IPS-15b (cell line): ENCODE measurements around the gene COL10A1.

Experiments
- H3K27me3 ChIP-seq: one replicate; pipeline ENCODE4 v1.6.1; 2013; ENCODE audit warnings: low read length; ENCODE audit not compliant: control insufficient read depth, insufficient read depth
- H3K36me3 ChIP-seq: one replicate; pipeline ENCODE4 v1.6.1; 2013; ENCODE audit warnings: low read length; ENCODE audit not compliant: control insufficient read depth, insufficient read depth
- H3K4me1 ChIP-seq: one replicate; pipeline ENCODE4 v1.6.1; 2013; ENCODE audit warnings: mild to moderate bottlenecking, low read length; ENCODE audit not compliant: control insufficient read depth, insufficient read depth
- H3K4me3 ChIP-seq: one replicate; pipeline ENCODE4 v1.5.1; 2013; ENCODE audit warnings: low read depth, low read length
- H3K9ac ChIP-seq: one replicate; pipeline ENCODE4 v1.6.1; 2013; ENCODE audit warnings: low read depth, mild to moderate bottlenecking, low read length
- H3K9me3 ChIP-seq: one replicate; pipeline ENCODE4 v1.6.1; 2013; ENCODE audit warnings: mild to moderate bottlenecking, low read length; ENCODE audit not compliant: control insufficient read depth, insufficient read depth

Gene COL10A1

DNA sequence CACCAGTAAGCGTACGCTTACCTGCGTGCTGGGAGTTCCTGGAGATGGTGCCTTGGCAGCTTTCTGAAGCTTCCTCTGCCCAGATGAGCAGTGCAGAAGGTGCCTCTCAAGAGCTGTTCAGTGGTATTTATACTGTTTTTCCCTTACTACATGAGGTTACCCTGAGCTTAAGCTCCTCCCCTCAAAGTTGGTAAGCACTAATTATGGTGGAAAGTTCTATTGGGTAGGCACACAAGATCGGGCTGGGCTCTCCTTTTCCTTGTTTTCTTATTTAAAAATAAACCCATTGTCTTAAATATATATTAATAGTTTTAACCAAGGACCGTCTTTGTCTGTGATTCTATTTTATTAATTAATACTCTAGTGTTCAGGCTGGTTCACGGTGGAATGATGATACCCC lies at the start of gene COL10A1:
COL10A1 (minus strand) TSS at position 101 of the 400 bp plus-strand sequence. CDS start 640 bp downstream, outside the sequence.
- Histone ChIP-seq H3K9ac (no peak within 1 kb of the TSS), H3K4me3 (no peak within 1 kb of the TSS), H3K9me3 (no peaks in the 10 kb centered on the region), H3K4me1 (no peaks in the 10 kb centered on the region), H3K27me3 (no peaks in the 10 kb centered on the region), H3K36me3 (no peaks in the 10 kb centered on the region)

DNA sequence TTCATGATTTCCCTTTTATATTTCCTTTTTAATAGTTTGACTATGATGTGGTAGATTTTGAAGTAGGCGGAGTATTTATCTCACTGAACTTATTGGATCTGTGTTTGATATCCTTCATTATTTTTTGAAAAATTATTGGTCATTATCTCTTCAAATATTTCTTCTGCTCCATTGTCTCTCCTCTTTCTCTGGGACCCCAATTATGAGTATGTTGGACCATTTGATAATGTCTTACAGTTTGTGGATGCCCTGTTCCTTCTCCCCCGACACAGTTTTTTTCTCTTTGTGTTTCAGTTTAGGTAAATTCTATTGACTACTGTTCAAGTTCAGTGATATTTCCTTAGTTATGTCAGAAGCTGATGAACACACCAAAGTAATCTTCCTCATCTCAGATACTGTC lies 49.4 kb upstream of the COL10A1 start:
- H3K4me1 ChIP-seq: peaks cover 3% of the 10 kb centered on the region
- no peak overlapping the region for H3K9ac ChIP-seq
- no peaks in the 10 kb centered on the region for H3K27me3 ChIP-seq
- no peaks in the 10 kb centered on the region for H3K9me3 ChIP-seq
- no peaks in the 10 kb centered on the region for H3K36me3 ChIP-seq
- no peak overlapping the region for H3K4me3 ChIP-seq

DNA sequence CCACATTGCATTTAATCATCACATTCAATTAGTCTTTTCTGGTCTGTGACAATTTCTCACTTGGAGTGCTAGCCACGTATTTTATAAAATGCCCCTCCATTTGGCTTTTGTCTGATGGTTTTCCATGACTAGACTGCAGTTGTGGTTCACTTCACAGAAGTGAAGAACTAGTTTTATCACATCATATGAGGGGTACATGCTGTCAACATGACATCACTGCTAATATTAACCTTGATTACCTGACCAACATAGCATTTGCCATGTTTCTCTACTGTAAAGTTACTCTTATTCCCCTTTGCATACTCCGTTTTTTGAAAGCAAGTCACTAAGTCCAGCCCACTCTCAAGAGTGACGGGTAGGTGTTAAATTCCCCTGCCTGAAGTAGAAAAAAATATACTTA lies 48.0 kb upstream of the COL10A1 start:
- H3K4me1 ChIP-seq: peaks cover 3% of the 10 kb centered on the region
- no peaks in the 10 kb centered on the region for H3K36me3 ChIP-seq
- no peak overlapping the region for H3K9ac ChIP-seq
- no peaks in the 10 kb centered on the region for H3K27me3 ChIP-seq
- H3K9me3 ChIP-seq: no peaks in the 10 kb centered on the region
- H3K4me3 ChIP-seq: no peak overlapping the region

DNA sequence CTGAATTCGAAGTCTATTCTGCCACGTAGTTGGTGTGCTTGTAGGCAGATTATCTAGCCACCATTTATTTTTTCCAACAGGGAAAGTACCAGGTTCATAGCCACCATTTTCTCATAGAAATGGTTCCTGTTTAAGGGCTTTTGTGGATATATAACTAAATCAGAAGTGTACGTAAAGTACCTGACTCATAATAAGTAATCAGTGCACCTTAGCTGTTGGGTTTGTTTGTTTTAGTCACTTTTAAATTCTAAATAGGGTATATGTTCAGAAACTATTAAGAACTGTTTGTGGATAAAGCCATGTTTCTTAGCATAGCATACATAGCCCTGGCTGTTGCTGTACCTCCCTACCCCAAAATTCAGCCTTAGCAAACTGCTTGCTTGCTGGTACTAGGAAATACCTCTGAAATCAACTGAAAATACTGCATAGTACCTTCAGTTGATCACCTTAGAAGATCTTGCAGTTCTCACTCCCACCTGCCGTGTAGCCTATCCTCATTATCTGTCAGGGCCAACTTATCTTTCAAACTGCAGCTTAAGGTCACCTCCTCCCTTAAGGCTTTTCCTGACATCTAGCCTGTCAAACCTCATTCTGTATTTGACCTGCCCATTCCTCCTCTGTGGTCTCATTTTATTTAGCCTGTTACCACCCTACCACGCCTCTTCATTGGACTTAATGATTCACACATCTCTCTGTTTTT lies 44.6 kb upstream of the COL10A1 start:
- no peaks in the 10 kb centered on the region for H3K27me3 ChIP-seq
- H3K36me3 ChIP-seq: no peaks in the 10 kb centered on the region
- H3K4me3 ChIP-seq: no peak overlapping the region
- H3K9me3 ChIP-seq: no peaks in the 10 kb centered on the region
- no peak overlapping the region for H3K9ac ChIP-seq
- H3K4me1 ChIP-seq: no peaks in the 10 kb centered on the region

DNA sequence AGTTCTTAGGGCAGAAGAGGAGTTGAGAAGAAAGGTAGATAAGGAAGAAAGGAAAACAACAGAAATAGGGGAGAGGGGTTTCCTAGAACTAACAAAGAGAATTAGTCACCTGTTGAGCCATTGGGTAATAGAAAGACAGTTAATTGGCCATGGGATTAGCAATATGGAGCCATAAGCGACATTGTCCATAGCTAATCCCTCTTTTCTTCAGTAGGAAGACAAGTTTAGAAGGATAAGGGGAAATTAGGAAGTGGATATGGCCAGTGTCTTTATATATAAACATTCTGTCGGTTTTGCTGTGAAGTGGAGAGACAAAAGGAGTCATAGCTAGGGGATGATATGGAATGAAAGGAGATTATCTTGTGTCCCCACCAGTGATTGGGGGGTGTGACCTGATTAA lies 43.9 kb upstream of the COL10A1 start:
- no peaks in the 10 kb centered on the region for H3K36me3 ChIP-seq
- H3K9ac ChIP-seq: no peak overlapping the region
- no peaks in the 10 kb centered on the region for H3K9me3 ChIP-seq
- no peaks in the 10 kb centered on the region for H3K27me3 ChIP-seq
- H3K4me3 ChIP-seq: no peak overlapping the region
- no peaks in the 10 kb centered on the region for H3K4me1 ChIP-seq

DNA sequence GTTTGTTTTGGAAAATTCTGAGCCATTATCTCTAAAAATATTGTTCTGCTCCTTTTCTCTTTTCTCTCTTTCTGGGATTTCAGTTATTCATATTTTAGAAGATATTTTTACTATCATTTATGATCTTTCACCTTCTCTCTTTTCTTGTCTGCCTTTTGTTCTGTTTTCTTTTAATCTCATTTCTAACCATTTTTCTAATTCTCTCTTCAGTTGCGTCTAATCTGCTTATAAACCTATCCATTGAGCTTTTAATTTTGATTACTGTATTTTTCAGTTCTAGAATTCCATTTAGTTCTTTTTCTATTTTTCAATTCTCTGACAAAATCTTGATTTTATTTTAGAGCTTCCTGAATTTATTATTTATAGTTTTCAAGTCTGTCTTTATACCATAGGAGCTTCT lies 42.2 kb upstream of the COL10A1 start:
- Histone ChIP-seq H3K36me3 (no peaks in the 10 kb centered on the region), H3K9me3 (no peaks in the 10 kb centered on the region), H3K4me1 (no peaks in the 10 kb centered on the region), H3K4me3 (no peak overlapping the region), H3K9ac (no peak overlapping the region), H3K27me3 (no peaks in the 10 kb centered on the region)

DNA sequence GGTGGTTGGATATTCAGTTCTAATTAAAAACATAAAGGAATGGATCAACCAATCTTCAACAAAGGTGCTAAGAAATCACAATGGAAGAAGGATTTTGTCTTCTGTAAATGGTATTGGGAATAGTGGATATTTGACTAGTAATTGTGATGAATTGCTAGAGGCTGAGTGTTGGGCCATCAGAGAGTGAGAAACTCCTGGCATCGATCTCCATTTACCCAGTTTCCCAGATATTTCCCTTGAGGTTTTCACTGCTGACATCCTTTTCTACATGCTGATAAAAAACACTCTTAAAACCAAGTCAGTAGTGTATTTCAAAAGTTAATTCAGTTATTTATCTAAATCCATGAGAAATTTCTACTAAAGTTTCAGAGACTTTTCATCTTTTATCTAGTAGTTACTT lies 40.4 kb upstream of the COL10A1 start:
- Histone ChIP-seq H3K9ac (no peak overlapping the region), H3K4me1 (no peaks in the 10 kb centered on the region), H3K9me3 (no peaks in the 10 kb centered on the region), H3K36me3 (no peaks in the 10 kb centered on the region), H3K27me3 (no peaks in the 10 kb centered on the region), H3K4me3 (no peak overlapping the region)

DNA sequence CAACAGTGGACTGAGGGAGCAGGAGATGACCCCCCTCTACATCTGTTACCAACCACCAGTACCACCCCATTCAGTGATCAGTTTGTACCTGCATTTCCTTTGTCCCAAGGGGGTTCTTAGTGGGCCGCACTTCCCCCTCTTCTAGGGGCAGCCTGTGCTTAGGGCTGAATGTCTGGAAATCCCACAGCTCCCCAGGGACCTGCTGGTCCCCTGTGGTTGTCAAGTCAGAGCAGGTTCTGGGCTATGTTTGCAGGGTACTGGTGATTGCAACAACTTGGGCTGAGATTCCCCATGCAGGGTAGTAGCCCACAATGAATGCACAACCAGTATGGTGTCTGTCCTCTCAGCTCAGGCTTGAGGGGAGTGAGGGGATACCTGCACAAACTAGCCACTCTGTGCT lies 39.7 kb upstream of the COL10A1 start:
- no peaks in the 10 kb centered on the region for H3K9me3 ChIP-seq
- no peaks in the 10 kb centered on the region for H3K36me3 ChIP-seq
- no peaks in the 10 kb centered on the region for H3K27me3 ChIP-seq

DNA sequence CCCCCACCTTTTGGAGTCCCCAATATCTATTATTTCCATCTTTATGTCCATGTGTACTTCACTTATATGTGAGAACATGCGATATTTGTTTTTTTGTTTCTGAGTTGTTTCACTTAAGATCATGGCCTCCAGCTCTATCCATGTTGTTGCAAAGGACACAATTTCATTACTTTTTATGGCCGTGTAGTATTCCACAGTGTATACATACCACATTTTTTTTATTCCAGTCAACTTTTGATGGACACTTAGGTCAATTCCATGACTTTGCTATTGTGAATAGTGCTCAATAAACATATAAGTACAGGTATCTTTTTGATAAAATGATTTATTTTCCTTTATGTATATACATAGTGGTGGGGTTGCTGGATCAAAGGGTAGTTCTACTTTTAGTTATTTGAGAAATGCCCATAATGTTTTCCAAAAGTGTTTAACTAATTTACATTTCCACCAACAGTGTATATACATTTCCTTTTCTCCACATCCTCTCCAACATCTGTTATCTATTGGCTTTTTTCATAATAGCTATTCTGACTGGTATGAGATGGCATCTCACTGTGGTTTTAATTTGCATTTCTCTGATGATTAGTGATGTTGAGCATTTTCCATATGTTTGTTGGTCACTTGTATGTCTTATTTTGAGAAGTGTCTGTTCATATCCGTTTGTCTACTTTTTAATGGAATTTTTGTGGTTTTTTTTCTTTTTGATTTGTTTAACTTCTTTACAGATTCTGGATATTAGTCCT lies 34.0 kb upstream of the COL10A1 start:
- Histone ChIP-seq H3K27me3 (no peaks in the 10 kb centered on the region), H3K9me3 (no peaks in the 10 kb centered on the region), H3K4me3 (no peak overlapping the region), H3K36me3 (no peaks in the 10 kb centered on the region), H3K9ac (no peak overlapping the region), H3K4me1 (no peaks in the 10 kb centered on the region)

More for the DNA sequence above, 39.7 kb upstream of the COL10A1 start:
- no peak overlapping the region for H3K9ac ChIP-seq
- H3K4me1 ChIP-seq: no peaks in the 10 kb centered on the region
- no peak overlapping the region for H3K4me3 ChIP-seq

DNA sequence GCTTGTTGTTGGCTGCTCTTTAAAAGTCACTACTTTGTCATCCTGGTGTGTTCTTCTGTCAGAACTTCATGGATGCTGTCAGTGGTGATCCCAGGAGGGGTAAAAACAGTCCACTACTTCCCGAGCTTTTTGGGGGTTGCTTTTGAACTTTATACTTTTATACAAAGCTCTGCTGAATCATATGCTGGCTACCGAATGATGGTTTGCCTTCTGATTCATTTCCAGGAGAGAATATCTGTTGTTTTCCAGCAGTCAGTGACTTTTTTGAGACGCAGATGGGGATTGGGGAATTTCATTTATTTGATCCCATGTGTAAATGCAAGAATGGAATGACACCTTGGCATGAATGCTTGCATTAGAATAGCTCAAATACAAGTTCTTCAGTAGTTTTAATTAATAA lies 32.7 kb upstream of the COL10A1 start:
- H3K36me3 ChIP-seq: no peaks in the 10 kb centered on the region
- no peaks in the 10 kb centered on the region for H3K27me3 ChIP-seq
- H3K4me3 ChIP-seq: no peak overlapping the region
- no peaks in the 10 kb centered on the region for H3K9me3 ChIP-seq
- no peak overlapping the region for H3K9ac ChIP-seq
- H3K4me1 ChIP-seq: no peaks in the 10 kb centered on the region

DNA sequence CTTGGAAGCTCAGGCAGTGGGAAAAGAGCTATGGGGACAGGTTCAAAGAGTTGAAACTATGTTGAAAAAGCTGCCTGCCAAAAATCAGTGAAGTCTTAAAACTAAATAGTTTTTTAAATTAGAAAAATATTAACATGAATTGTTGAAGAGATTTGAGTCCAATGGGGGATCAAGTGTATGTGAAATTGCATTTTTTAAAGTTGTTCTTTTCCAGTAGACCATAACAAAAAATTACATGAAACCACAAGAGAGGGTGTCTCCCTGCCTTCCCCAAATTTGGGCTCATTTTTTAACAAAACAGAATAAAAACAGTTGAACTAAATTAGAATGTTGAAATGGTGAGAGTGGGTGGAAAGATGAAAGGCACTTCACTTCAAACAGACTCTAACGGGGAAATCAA lies 31.5 kb upstream of the COL10A1 start:
- H3K9me3 ChIP-seq: no peaks in the 10 kb centered on the region
- H3K4me3 ChIP-seq: no peak overlapping the region
- H3K4me1 ChIP-seq: no peaks in the 10 kb centered on the region
- H3K27me3 ChIP-seq: no peaks in the 10 kb centered on the region
- no peak overlapping the region for H3K9ac ChIP-seq
- no peaks in the 10 kb centered on the region for H3K36me3 ChIP-seq
